Activated naive CD8-positive, alpha-beta T cell treated with anti-CD3 and anti-CD28 coated beads, Interleukin-2, amount 50 U/mL, for 16 hours (primary cell): ENCODE results near the gene AIG1.
"Not testable (repeated sequence)": the region's sequence is repeated elsewhere in the genome, so short reads cannot be mapped to it uniquely, and the experiment has no call there.

Source experiments
- DNase-seq: peaks from one replicate; pipeline ENCODE4 v3.0.0-alpha.2; 2020; ENCODE audit warnings: low read depth, low spot score

The AIG1 gene

DNA sequence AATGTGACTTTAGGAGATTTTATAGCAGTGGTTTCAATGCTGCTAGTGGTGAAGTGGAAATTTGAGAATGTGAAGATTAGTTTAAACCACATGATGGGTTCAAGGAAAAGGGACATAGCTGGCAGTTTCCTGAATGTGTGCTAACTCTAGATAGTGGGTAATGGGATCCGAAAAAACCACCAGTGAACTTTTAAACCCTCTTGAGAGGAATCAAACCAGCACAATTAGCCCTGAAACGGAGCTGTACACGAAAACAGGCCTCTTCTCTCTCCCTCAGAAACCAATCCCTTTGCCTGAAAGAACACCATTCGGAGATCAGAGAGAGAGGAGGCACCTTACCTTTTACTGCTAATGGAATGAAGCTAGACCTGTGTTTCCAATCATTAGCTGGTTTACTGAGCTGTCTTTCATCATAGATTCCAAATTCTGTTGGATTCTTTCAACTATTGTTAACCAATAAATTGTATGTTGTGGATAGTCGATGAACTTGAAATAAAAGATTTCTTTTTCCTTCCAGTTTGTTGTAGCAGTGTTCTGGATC is 103.9 kb downstream of the AIG1 start:
- no peak for DNase-seq

- DNase-seq = no peak
These were observed 104.7 kb downstream of the AIG1 start for GRCh38 chr6:143165315-143165855.

- DNase-seq = no peak
These were observed 105.6 kb downstream of the AIG1 start for GRCh38 chr6:143166247-143166695.

DNA sequence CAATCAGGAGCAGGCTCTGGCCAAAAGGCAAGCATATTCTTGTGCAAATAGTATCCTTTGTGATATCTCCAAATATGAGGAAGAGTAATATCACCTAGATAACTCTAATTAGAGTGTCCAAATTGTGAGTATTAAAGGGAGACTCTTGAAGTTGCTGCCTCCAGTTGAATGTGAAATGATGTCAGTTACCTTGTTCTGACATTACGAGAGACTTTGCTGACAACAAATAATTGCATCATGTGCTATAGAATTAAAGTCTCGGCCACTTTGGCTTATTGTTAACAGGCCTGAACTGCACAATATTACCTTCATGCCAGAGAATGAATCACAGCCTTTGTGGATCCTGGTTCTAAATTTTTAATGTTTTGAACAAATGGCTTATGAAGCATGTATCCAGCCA is 106.5 kb downstream of the AIG1 start:
- no peak for DNase-seq

DNA sequence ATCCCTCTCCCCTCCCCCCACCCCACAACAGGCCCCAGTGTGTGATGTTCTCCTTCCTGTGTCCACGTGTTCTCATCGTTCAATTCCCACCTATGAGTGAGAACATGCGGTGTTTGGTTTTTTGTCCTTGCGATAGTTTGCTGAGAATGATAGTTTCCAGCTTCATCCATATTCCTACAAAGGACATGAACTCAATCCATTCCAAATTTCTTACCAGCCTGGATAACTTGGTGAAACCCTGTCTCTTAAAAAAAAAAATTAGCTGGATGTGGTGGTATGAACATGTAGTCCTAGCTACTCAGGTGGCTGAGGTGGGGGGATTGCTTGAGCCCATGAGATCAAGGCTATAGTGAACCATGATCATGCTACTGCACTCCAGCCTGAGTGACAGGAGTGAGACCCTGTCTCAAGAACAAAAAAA is 107.7 kb downstream of the AIG1 start:
- not testable (repeated sequence) for DNase-seq

DNA sequence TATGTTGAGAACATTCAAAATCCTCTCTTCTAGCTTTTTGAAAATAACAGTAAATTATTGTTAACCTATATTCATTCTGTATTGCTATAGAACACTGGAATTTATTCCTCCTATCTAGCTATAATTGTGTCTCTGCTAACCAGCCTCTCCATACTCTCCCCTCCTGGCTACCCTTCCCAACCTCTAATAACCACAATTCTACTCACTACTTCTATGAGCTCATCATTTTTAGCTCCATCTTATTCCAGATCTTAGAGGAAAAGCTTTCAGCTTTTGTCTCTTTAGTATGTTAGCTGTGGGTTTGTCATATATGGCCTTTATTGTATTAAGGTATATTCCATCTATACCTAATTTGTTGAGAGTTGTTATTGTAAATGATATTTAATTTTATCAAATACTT is 108.8 kb downstream of the AIG1 start:
- DNase-seq = no peak

- no peak for DNase-seq
These were observed 113.8 kb downstream of the AIG1 start for GRCh38 chr6:143174516-143174915.

- no peak for DNase-seq
These were observed 114.3 kb downstream of the AIG1 start for GRCh38 chr6:143174951-143175350.

DNA sequence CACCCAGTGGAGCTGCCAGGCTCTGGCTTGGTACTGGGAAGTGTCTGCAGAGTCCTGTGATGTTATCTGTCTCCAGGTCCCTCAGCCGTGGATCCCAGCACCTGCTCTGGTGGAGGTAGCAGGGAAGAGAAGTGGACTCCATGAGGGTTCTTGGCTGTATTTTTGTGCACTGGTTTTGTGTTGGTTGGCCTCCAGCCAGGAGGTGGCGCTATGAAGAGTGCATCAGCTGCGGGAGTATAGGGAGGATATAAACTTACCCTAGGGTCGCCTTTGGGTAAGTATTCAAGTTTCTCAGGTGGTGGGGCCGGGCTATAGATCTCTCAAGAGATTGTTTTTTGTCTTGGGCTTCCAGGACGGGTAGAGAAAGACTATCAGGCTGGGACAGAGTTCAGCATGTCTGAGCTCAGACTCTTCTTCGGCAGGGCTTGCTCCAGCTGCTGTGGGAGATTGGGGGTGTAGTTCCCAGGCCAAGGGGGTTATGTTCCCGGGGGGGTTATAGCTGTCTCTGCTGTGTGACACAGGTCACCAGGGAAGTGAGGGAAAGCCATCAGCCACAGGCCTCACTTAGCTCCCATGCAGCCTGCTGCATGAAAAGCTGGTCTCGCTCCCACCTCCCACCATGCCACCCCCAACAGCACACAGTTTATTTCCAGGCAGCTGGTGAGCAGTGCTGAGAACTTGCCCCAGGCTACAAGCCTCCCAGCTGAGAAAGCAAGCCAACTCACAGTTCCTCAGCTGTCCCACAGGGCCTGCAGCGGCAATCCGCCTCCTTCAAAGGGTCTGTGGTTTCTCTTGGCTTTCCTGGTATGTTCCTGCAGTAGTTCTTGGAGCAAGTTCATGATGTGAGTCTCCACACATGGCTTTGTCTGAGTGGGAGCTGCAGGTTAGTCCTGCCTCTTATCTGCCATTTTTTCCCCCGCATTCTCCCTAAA is 115.7 kb downstream of the AIG1 start:
- no peak for DNase-seq

DNA sequence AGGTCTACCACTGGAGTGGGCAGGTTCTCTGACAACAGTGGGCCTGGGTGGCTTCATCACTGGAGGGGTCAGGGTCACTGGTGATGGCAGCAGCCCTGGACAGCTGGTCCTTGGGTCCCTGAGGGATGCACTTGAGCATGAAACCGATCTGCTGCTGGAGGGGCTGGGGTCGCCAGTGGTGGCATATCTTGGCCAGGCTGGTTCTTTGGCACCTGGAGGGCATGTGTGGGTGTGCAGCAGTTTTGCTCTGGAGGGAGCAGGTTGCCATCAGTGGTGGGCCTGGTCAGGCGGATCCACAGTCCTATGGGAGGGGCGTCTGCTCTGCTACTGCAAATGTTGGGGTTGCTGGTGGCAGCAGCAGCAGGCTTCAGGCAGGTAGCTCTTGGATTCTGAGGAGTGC is 117.0 kb downstream of the AIG1 start:
- no peak for DNase-seq

- no peak for DNase-seq
These were observed 118.4 kb downstream of the AIG1 start for GRCh38 chr6:143179096-143179495.

DNA sequence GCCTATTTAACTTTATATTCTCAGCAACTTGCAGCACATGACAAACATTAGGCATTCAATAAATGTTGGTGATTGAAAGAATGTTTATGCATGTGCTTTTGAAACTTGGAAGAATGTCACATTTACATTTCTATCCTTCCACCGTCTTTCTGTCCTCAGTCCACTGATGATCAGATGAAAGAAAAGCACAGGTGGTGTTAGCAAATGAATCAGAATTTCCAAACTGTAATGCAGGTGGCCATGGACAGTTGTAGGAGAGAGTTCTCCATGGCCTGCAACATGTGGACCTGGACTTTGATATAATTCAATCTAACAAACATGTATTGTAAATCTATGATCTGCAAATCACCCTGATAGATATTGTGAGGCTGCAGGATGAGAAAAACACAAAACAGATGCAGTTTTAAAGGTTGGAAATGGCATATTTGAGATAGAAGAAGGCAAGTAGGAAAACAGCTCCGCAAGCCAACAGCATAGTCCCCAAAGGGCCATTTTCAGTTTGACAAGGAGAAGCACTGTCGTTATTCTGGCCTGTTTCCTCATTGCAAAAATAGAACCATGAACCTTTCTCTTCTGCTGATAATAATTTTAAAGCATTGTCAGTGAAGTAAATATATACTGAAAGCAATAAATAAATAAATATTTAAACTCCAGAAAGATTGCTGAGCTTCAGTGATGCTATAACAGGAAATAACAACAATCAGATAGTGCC is 119.4 kb downstream of the AIG1 start:
- no peak for DNase-seq

- no peak for DNase-seq
These were observed 120.1 kb downstream of the AIG1 start for GRCh38 chr6:143180826-143181225.

- DNase-seq = no peak
These were observed 123.0 kb downstream of the AIG1 start for GRCh38 chr6:143183666-143184065.

GRCh38 chr6:143185288-143185687 is 124.6 kb downstream of the AIG1 start:
- DNase-seq = no peak

GRCh38 chr6:143187238-143187923 is 126.7 kb downstream of the AIG1 start:
- DNase-seq = no peak

DNA sequence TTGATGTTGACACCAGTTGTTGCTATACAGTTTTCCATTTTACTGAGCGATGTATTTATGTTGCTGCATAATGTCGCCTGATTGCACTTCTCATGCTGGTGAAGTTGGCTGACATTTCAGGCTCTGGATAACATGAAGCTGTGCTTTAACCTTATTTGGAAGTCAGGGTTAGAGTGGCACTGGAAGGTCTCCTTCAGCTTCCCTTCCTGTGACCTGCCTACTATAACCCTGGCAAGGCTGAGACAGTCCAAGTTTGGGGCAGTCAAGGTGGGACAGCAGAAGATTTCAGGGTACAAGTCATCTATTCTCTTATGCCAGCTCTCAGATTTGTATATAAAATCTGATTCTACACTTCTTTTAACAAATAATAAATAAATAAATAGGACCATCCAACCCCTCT is 127.6 kb downstream of the AIG1 start:
- no peak for DNase-seq

DNA sequence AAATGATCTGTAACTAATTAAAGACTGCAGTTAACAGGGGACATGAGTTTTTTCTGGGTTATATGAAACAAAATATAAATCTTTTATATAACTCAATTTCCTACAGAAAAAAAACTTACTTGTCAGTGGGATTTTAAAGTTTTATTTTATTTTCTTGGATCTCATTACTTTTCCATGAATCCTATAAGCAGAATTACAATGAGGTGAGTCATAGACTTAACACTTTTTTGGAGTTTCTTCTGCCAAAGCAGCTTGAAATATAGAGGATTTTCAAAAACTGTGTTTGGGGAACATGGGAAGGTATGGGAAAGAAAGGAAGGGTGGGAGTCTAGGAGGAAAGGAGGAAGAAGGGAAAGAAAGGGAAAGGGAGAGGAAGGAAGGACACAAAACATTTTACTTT is 130.7 kb downstream of the AIG1 start:
- DNase-seq = no peak

DNA sequence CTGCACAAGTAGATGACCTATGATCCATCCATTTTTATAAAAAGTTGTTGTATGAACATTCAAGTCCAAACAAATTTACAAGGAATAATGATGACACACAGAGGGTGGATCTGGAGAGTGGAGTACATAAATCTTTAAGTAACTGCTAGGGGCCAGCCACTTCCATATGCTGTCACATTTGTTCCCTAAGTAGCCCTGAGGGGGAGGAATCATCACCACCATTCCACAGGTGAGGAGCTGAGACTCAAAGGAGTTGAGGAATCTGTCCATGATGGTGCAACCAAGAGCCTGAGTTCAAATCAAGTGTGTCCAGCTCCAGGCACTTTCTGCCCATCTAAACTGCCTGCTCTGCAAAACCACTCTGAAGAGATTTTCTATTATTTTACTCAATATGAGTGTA is 132.1 kb downstream of the AIG1 start:
- no peak for DNase-seq

DNA sequence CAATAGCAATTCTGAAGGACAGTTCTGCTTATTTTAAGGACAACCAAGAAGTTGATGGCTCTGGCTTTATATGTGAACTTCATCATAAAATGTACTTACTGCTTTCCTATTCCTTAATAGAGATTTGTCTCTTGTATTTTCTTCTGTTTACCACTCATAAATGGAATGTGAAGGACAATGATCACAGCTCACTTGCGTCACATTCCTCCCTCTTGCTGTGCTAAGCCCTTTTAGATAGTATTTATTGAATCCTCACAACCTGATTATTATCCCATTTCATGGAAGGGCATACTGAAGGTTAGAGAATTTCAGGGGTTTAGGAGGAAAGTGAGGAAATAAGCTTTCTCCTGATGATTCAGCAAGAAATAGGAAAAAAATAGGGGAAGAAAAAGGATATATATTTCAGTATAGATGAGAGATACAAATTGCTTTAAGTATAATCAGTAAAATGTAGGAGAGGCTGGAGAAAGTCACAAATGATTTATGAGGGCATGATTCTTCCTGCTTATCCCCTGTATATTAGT is 132.9 kb downstream of the AIG1 start:
- no peak for DNase-seq

DNA sequence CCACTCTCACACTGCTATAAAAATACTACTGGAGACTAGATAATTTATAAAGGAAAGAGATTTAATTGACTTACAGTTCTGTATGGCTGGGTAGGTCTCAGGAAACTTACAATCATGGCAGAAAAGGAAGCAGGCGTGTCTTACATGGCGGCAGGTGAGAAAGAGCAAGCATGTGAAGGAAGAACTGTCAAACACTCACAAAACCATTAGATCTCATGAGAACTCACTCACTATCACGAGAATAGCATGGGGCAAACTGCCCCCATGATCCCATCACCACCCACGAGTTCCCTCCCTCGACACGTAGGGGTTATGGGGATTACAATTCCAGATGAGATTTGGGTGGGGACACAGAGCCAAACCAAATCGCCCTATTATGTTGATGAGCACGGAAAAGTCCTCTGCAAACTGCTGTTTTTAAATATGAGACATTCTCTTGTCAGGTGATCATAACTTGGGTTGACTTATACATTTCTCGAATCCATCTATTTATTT is 133.5 kb downstream of the AIG1 start:
- no peak for DNase-seq
